Ovary (tissue), 3 donors: ENCODE results near the gene GPR15.
"Not testable (repeated sequence)": the region's sequence is repeated elsewhere in the genome, so short reads cannot be mapped to it uniquely, and the experiment has no call there.

ENCODE experiments used
- EP300 ChIP-seq: sonication (generic); formaldehyde crosslinking; IDR thresholded peaks from one replicate; pipeline ENCODE4 v1.6.1; 2017; ENCODE audit warnings: antibody characterized with exemption
- POLR2A ChIP-seq: fragments of 450-650 bp; IDR thresholded peaks from one replicate; pipeline ENCODE4 v1.6.1; 2017; ENCODE audit warnings: antibody characterized with exemption, mild to moderate bottlenecking, moderate library complexity
- TF ChIP-seq, protein P1 (sequence below), 3 donors: fragments of 450-650 bp in 2 of 3; fragments of 200-600 bp in 1 of 3; IDR thresholded peaks; one replicate each; pipeline versions ENCODE4 v1.5.1 to v1.8.0; 2016 to 2022; ENCODE audit warnings: antibody characterized with exemption in 3 of 3, mild to moderate bottlenecking in 1 of 3
- donor health status: DM: no; HTN: no; CAD: no.

DNA sequence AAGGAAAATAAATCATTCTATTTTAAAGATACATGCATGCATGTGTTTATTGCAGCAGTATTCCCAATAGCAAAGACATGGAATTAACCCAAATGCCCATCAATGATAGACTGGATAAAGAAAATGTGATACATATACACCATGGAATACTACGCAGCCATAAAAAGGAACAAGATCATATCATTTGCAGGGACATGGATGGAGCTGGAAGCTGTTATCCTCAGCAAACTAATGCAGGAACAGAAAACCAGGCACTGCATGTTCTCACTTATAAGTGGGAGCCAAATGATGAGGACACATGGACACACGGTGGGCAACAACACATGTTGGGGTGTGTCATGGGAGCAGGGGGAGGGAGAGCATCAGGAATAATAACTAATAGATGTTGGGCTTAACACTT is 28.0 kb downstream of the GPR15 start:
- TF ChIP-seq, protein P1, sequence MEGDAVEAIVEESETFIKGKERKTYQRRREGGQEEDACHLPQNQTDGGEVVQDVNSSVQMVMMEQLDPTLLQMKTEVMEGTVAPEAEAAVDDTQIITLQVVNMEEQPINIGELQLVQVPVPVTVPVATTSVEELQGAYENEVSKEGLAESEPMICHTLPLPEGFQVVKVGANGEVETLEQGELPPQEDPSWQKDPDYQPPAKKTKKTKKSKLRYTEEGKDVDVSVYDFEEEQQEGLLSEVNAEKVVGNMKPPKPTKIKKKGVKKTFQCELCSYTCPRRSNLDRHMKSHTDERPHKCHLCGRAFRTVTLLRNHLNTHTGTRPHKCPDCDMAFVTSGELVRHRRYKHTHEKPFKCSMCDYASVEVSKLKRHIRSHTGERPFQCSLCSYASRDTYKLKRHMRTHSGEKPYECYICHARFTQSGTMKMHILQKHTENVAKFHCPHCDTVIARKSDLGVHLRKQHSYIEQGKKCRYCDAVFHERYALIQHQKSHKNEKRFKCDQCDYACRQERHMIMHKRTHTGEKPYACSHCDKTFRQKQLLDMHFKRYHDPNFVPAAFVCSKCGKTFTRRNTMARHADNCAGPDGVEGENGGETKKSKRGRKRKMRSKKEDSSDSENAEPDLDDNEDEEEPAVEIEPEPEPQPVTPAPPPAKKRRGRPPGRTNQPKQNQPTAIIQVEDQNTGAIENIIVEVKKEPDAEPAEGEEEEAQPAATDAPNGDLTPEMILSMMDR (IDR thresholded peaks at IDR 0.05), result not testable (repeated sequence)
- TF ChIP-seq EP300, POLR2A: not testable (repeated sequence)
